ENCODE results near the gene CISH.
A peak's percentile ranks its signal among the peaks of the same experiment; 100 is the strongest.

CISH gene

GRCh38 chr3:50592568-50592967 is 19.0 kb downstream of the CISH start:
- peak overlapping the region; percentile 84 for H3K27ac Mint-ChIP-seq (ENCODE audit: low read depth)
- peaks cover 4% of the 10 kb centered on the region for H3K36me3 Mint-ChIP-seq (ENCODE audit: insufficient read depth)
- peak overlapping the region; percentile 31 for H3K4me3 Mint-ChIP-seq
- peaks cover 43% of the 10 kb centered on the region for H3K4me1 Mint-ChIP-seq
- DNase-seq (ENCODE audit: low spot score in 2 of 2) (no peak), ATAC-seq (replicated peaks; ENCODE audit: extremely low read depth, poor library complexity, severe bottlenecking) (no peak)
- H3K27me3 Mint-ChIP-seq, result no peaks in the 10 kb centered on the region
- H3K9me3 Mint-ChIP-seq, result no peaks in the 10 kb centered on the region

DNA sequence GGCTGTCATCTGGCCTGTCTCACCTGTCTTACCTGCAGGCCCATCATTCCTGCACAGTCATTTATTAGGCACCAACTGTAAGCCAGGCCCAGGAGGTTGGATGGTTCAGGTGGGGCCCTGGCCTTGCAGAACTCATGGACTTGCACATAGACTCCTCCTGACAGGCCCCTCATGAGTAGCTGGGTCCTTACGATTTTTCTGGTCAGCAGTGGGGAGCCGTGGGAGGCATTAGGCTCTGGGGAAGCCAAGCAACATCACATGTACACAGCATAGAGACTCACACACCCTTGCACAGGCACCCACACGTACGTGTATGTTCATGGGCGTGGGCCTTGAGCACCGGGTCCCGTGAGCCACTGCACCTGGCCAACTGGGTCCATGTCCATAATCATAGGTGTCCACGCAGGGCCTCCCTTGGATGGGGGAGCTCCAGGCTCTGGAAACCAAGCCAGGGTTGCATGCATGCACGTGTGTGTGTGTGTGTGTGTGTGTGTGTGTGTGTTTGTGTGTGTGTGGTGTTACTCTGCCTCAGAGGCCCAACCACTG is 20.3 kb downstream of the CISH start:
- DNase-seq (ENCODE audit: low spot score in 2 of 2), result no peak
- no peaks in the 10 kb centered on the region for H3K9me3 Mint-ChIP-seq
- no peak for ATAC-seq (replicated peaks; ENCODE audit: extremely low read depth, poor library complexity, severe bottlenecking)
- H3K27ac Mint-ChIP-seq (ENCODE audit: low read depth), result peak overlapping the region; percentile 84
- peaks cover 48% of the 10 kb centered on the region for H3K4me1 Mint-ChIP-seq
- H3K27me3 Mint-ChIP-seq, result no peaks in the 10 kb centered on the region
- H3K4me3 Mint-ChIP-seq, result peak overlapping the region; percentile 64
- peaks cover 4% of the 10 kb centered on the region for H3K36me3 Mint-ChIP-seq (ENCODE audit: insufficient read depth)

- ATAC-seq (replicated peaks; ENCODE audit: extremely low read depth, poor library complexity, severe bottlenecking), result no peak
- no peaks in the 10 kb centered on the region for H3K9me3 Mint-ChIP-seq
- no peaks in the 10 kb centered on the region for H3K27me3 Mint-ChIP-seq
- peak overlapping the region; percentile 55 for H3K4me3 Mint-ChIP-seq
- peaks cover 4% of the 10 kb centered on the region for H3K36me3 Mint-ChIP-seq (ENCODE audit: insufficient read depth)
- peak overlapping the region; percentile 91 for H3K27ac Mint-ChIP-seq (ENCODE audit: low read depth)
- DNase-seq (ENCODE audit: low spot score in 2 of 2), result no peak
- H3K4me1 Mint-ChIP-seq, result peaks cover 62% of the 10 kb centered on the region
These were observed 22.7 kb downstream of the CISH start for GRCh38 chr3:50588759-50589433.

- peak; percentile 91 for ATAC-seq (replicated peaks; ENCODE audit: extremely low read depth, poor library complexity, severe bottlenecking)
- DNase-seq (ENCODE audit: low spot score in 2 of 2), result peak; percentile 52 to 77
- no peaks in the 10 kb centered on the region for H3K9me3 Mint-ChIP-seq
- peaks cover 4% of the 10 kb centered on the region for H3K36me3 Mint-ChIP-seq (ENCODE audit: insufficient read depth)
- peak overlapping the region; percentile 91 for H3K27ac Mint-ChIP-seq (ENCODE audit: low read depth)
- H3K4me1 Mint-ChIP-seq, result peaks cover 63% of the 10 kb centered on the region
- H3K4me3 Mint-ChIP-seq, result peak overlapping the region; percentile 55
- H3K27me3 Mint-ChIP-seq, result no peaks in the 10 kb centered on the region
These were observed 23.5 kb downstream of the CISH start for GRCh38 chr3:50587806-50588758.

GRCh38 chr3:50587373-50587772 is 24.2 kb downstream of the CISH start:
- Mint-ChIP-seq H3K9me3 (no peaks in the 10 kb centered on the region), H3K4me1 (peaks cover 56% of the 10 kb centered on the region), H3K27ac (ENCODE audit: low read depth) (peak overlapping the region; percentile 91), H3K27me3 (no peaks in the 10 kb centered on the region), H3K4me3 (peak overlapping the region; percentile 55), H3K36me3 (ENCODE audit: insufficient read depth) (peaks cover 4% of the 10 kb centered on the region)
- ATAC-seq (replicated peaks; ENCODE audit: extremely low read depth, poor library complexity, severe bottlenecking), result no peak
- DNase-seq (ENCODE audit: low spot score in 2 of 2), result no peak

- H3K27me3 Mint-ChIP-seq, result no peaks in the 10 kb centered on the region
- ATAC-seq (replicated peaks; ENCODE audit: extremely low read depth, poor library complexity, severe bottlenecking), result no peak
- H3K4me1 Mint-ChIP-seq, result peaks cover 53% of the 10 kb centered on the region
- peak overlapping the region; percentile 55 for H3K4me3 Mint-ChIP-seq
- no peaks in the 10 kb centered on the region for H3K9me3 Mint-ChIP-seq
- H3K36me3 Mint-ChIP-seq (ENCODE audit: insufficient read depth), result peaks cover 4% of the 10 kb centered on the region
- no peak for DNase-seq (ENCODE audit: low spot score in 2 of 2)
- H3K27ac Mint-ChIP-seq (ENCODE audit: low read depth), result no peak overlapping the region
These were observed 24.9 kb downstream of the CISH start for GRCh38 chr3:50586763-50587070.

GRCh38 chr3:50585919-50586762 is 25.4 kb downstream of the CISH start:
- DNase-seq (ENCODE audit: low spot score in 2 of 2) (no peak), ATAC-seq (replicated peaks; ENCODE audit: extremely low read depth, poor library complexity, severe bottlenecking) (no peak)
- Mint-ChIP-seq H3K9me3 (no peaks in the 10 kb centered on the region), H3K27me3 (no peaks in the 10 kb centered on the region), H3K4me3 (no peak overlapping the region), H3K27ac (ENCODE audit: low read depth) (no peak overlapping the region), H3K36me3 (ENCODE audit: insufficient read depth) (peaks cover 4% of the 10 kb centered on the region), H3K4me1 (peaks cover 53% of the 10 kb centered on the region)

- Mint-ChIP-seq H3K4me1 (peaks cover 48% of the 10 kb centered on the region), H3K36me3 (ENCODE audit: insufficient read depth) (peaks cover 6% of the 10 kb centered on the region), H3K27ac (ENCODE audit: low read depth) (no peak overlapping the region), H3K9me3 (no peaks in the 10 kb centered on the region), H3K4me3 (no peak overlapping the region), H3K27me3 (no peaks in the 10 kb centered on the region)
- DNase-seq (ENCODE audit: low spot score in 2 of 2), result no peak
- ATAC-seq (replicated peaks; ENCODE audit: extremely low read depth, poor library complexity, severe bottlenecking), result no peak
These were observed 27.2 kb downstream of the CISH start for GRCh38 chr3:50584391-50584790.

GRCh38 chr3:50583897-50584296 is 27.7 kb downstream of the CISH start:
- Mint-ChIP-seq H3K4me1 (peaks cover 50% of the 10 kb centered on the region), H3K4me3 (no peak overlapping the region), H3K27me3 (no peaks in the 10 kb centered on the region), H3K9me3 (no peaks in the 10 kb centered on the region), H3K36me3 (ENCODE audit: insufficient read depth) (peaks cover 6% of the 10 kb centered on the region), H3K27ac (ENCODE audit: low read depth) (no peak overlapping the region)
- ATAC-seq (replicated peaks; ENCODE audit: extremely low read depth, poor library complexity, severe bottlenecking) (no peak), DNase-seq (ENCODE audit: low spot score in 2 of 2) (no peak)

DNA sequence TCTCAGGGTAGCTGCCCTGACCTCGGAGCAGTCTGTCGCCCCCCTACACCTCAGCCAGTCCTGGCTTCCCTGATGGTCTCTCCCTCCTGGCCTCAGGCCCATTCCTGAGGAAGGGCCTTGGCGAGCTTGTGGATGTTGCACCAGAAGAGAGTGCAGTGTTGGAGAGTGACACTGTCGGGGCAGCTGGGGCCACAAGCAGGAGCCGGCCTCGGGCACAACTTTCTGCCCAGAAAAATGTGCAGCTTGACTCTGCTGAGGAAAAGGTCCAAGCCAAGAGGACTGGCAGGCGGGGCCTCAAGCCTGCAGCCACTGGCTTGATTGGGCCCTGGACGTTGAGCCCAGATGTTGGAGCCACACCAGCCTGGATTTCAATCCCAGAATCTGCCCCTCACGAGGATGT is 29.5 kb downstream of the CISH start:
- peaks cover 34% of the 10 kb centered on the region for H3K4me1 Mint-ChIP-seq
- peak overlapping the region; percentile 29 for H3K4me3 Mint-ChIP-seq
- no peaks in the 10 kb centered on the region for H3K9me3 Mint-ChIP-seq
- H3K36me3 Mint-ChIP-seq (ENCODE audit: insufficient read depth), result peaks cover 2% of the 10 kb centered on the region
- H3K27ac Mint-ChIP-seq (ENCODE audit: low read depth), result no peak overlapping the region
- no peak for ATAC-seq (replicated peaks; ENCODE audit: extremely low read depth, poor library complexity, severe bottlenecking)
- no peaks in the 10 kb centered on the region for H3K27me3 Mint-ChIP-seq
- DNase-seq (ENCODE audit: low spot score in 2 of 2), result no peak

DNA sequence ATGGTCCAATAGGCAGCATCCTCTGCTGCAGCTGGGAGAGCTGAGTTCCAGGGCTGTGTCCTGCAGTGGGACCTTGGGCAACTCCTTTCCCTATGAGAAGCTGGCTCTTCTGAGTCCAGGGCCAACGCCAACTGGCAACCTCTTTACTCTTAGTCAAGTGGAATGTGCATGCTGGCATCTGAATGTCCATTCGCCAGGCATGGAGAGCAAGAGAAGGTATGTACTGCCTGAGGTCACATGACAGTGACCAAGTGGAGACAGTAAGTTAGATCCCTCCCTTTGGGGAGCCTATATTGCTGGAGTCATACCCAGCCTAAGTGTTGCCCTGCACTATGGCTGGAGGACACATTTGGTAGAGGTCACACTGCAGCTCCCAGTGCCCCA is 30.1 kb downstream of the CISH start:
- no peak for DNase-seq (ENCODE audit: low spot score in 2 of 2)
- H3K27me3 Mint-ChIP-seq, result no peaks in the 10 kb centered on the region
- H3K27ac Mint-ChIP-seq (ENCODE audit: low read depth), result no peak overlapping the region
- no peak overlapping the region for H3K4me3 Mint-ChIP-seq
- peaks cover 3% of the 10 kb centered on the region for H3K36me3 Mint-ChIP-seq (ENCODE audit: insufficient read depth)
- H3K4me1 Mint-ChIP-seq, result peaks cover 34% of the 10 kb centered on the region
- no peak for ATAC-seq (replicated peaks; ENCODE audit: extremely low read depth, poor library complexity, severe bottlenecking)
- H3K9me3 Mint-ChIP-seq, result no peaks in the 10 kb centered on the region

DNA sequence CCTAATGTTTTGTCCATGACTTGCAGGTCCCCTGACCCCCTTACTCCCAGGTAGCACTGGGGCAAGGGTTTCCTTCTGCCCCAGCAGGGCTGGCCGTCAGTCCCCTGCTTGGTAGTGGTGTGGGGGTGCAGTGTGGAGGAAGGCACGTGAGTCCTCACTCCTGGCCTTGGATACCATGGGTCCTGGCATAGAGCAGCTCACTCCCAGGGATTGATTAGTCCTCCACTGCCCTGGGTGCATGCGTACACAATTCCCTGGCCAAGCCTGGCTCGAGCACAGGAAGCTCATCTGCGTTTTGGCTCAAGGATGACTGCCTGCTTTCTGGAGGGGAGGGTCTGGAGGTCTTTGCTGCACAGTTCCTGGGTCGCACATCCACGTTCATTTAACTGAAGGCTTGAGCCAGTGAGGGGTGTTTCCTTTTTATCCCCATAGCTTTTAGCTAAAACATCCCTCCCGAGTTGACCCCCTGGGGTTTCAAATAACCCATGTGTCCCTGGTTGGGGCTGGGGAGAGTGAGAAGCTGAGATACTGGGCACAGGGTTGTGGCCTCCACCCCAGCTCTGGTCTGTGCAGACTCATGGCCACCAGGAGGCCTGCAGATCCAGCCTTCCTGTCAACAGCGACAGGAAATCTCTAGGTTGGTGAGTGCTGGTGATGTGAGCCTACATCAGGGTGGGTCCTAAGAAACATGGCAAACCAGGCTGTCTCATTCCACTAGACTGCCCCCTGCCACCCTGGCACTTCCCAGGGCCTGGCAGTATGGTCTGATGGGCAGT is 30.7 kb downstream of the CISH start:
- DNase-seq (ENCODE audit: low spot score in 2 of 2) (no peak), ATAC-seq (replicated peaks; ENCODE audit: extremely low read depth, poor library complexity, severe bottlenecking) (no peak)
- Mint-ChIP-seq H3K9me3 (no peaks in the 10 kb centered on the region), H3K4me3 (no peak overlapping the region), H3K27ac (ENCODE audit: low read depth) (no peak overlapping the region), H3K27me3 (no peaks in the 10 kb centered on the region), H3K4me1 (peaks cover 35% of the 10 kb centered on the region), H3K36me3 (ENCODE audit: insufficient read depth) (peaks cover 4% of the 10 kb centered on the region)

Measured in central memory CD8-positive, alpha-beta T cell (primary cell).